GM23248 (cell line): ENCODE measurements around the gene AMPD3. TPM values are rescaled to one million over a fixed set of nuclear protein-coding genes. Genes with fewer than 3 reads are reported as not detected.

Experiments
- DNase-seq: peaks from one replicate; pipeline ENCODE4 v3.0.0-alpha.2; 2015
- H2AFZ ChIP-seq: fragments of 200-600 bp; sonication (generic); 2 replicates; pipeline ENCODE4 v1.6.1; 2016; ENCODE audit warnings: antibody characterized with exemption
- H3F3A ChIP-seq: fragments of 200-600 bp; sonication (generic); 2 replicates; pipeline ENCODE4 v1.6.1; 2016; ENCODE audit warnings: mild to moderate bottlenecking, antibody characterized with exemption, mixed run types; ENCODE audit not compliant: insufficient read depth
- H3K27ac ChIP-seq: fragments of 200-600 bp; sonication (generic); 2 replicates; pipeline ENCODE4 v1.5.1; 2016; ENCODE audit warnings: mild to moderate bottlenecking
- H3K27me3 ChIP-seq: fragments of 200-600 bp; sonication (generic); replicated peaks from 2 replicates; pipeline ENCODE4 v1.6.1; 2016; ENCODE audit warnings: mild to moderate bottlenecking; ENCODE audit not compliant: insufficient read depth
- H3K36me3 ChIP-seq: fragments of 200-600 bp; sonication (generic); 2 replicates; pipeline ENCODE4 v1.6.1; 2016; ENCODE audit warnings: low read depth, mild to moderate bottlenecking
- H3K4me1 ChIP-seq: fragments of 200-600 bp; sonication (generic); 2 replicates; pipeline ENCODE4 v1.6.1; 2016; ENCODE audit warnings: mild to moderate bottlenecking; ENCODE audit not compliant: insufficient read depth
- H3K4me2 ChIP-seq: fragments of 200-600 bp; sonication (generic); one replicate; pipeline ENCODE4 v1.6.1; 2016; ENCODE audit warnings: mild to moderate bottlenecking; ENCODE audit not compliant: unreplicated experiment
- H3K4me3 ChIP-seq: fragments of 200-600 bp; sonication (generic); 2 replicates; pipeline ENCODE4 v1.5.1; 2016; ENCODE audit warnings: mild to moderate bottlenecking
- H3K79me2 ChIP-seq: fragments of 200-600 bp; sonication (generic); 2 replicates; pipeline ENCODE4 v1.6.1; 2016; ENCODE audit warnings: mild to moderate bottlenecking; ENCODE audit not compliant: insufficient read depth
- H3K9ac ChIP-seq: fragments of 200-600 bp; sonication (generic); 2 replicates; pipeline ENCODE4 v1.6.1; 2016; ENCODE audit warnings: mild to moderate bottlenecking
- H3K9me2 ChIP-seq: fragments of 200-600 bp; sonication (generic); 2 replicates; pipeline ENCODE4 v1.6.1; 2016; ENCODE audit warnings: mixed run types, mild to moderate bottlenecking, moderate library complexity; ENCODE audit not compliant: insufficient read depth
- H3K9me3 ChIP-seq: fragments of 200-600 bp; sonication (generic); one replicate; pipeline ENCODE4 v1.6.1; 2017; ENCODE audit warnings: low read depth
- H4K20me1 ChIP-seq: fragments of 200-600 bp; sonication (generic); 2 replicates; pipeline ENCODE4 v1.6.0; 2016; ENCODE audit not compliant: insufficient read depth
- EZH2 ChIP-seq: fragments of 200-600 bp; sonication (generic); IDR thresholded peaks from 2 replicates; pipeline ENCODE4 v1.6.1; 2018; ENCODE audit warnings: antibody characterized with exemption, mild to moderate bottlenecking; ENCODE audit not compliant: insufficient read depth, poor library complexity, severe bottlenecking
- EZH2phosphoT487 ChIP-seq: fragments of 200-600 bp; sonication (generic); IDR thresholded peaks from 2 replicates; pipeline ENCODE4 v1.6.1; 2018; ENCODE audit warnings: antibody characterized with exemption, moderate library complexity, mild to moderate bottlenecking, low read depth; ENCODE audit not compliant: insufficient read depth
- WGBS, 2 experiments: methylation state at CpG; one replicate each; pipeline ENCODE4 v1.1.6; 2015 to 2017; ENCODE audit warnings: low lambda C conversion rate in 2 of 2, low coverage in 1 of 2; ENCODE audit errors: missing lambda C conversion rate in 2 of 2; 5-methylcytosine and 5-hydroxymethylcytosine counted together
- in situ Hi-C: fragments of 300-500 bp; cut with MboI; formaldehyde crosslinking; loops from 2 replicates; pipeline ENCODE4 v1.15.0; 2020
- polyA plus RNA-seq: library from polyadenylated mRNA; unstranded; fragments of >200 nt; fragmentation: Nextera tagmentation; extraction: Ambion mirVana; gene quantifications from 2 replicates; pipeline ENCODE4 v1.2.1, GENCODE V29; 2016
- total RNA-seq: library from RNA; depleted of rRNA; stranded (reverse); fragments of >200 nt; shearing (Covaris generic); gene quantifications from 2 replicates; pipeline ENCODE4 v1.2.3, GENCODE V29; 2014

Gene AMPD3
- total and polyA plus RNA-seq, 2 experiments from 2014 or later, result 3.3 to 4.9 TPM

GRCh38 chr11:10459029-10459970 is 4.2 kb downstream of the AMPD3 start:
- Histone ChIP-seq H3K4me3 (no peak overlapping the region), H3K4me2 (no peak overlapping the region), H3K36me3 (no peaks in the 10 kb centered on the region), H3K9ac (no peak overlapping the region), H3K4me1 (peaks cover 19% of the 10 kb centered on the region), H3K27me3 (no peaks in the 10 kb centered on the region), H2AFZ (no peak overlapping the region), H3K27ac (no peak overlapping the region), H3K79me2 (no peaks in the 10 kb centered on the region; the same call in 1 of the 2 replicates), H3F3A (peaks cover 9% of the 10 kb centered on the region; the same call in 1 of the 2 replicates), H4K20me1 (no peaks in the 10 kb centered on the region), H3K9me3 (no peaks in the 10 kb centered on the region), H3K9me2 (no peaks in the 10 kb centered on the region)
- in situ Hi-C loops, result no loop called here
- WGBS, 2 experiments, result 87 to 93% methylated on average over 7 of the region's 7 CpGs
- DNase-seq, result no peak
- TF ChIP-seq EZH2 (no peak), EZH2phosphoT487 (no peak)

GRCh38 chr11:10460611-10461275 is 5.7 kb downstream of the AMPD3 start:
- Histone ChIP-seq H3K9ac (no peak overlapping the region), H3K4me1 (peaks cover 8% of the 10 kb centered on the region), H3K27ac (no peak overlapping the region), H3K4me3 (no peak overlapping the region), H4K20me1 (no peaks in the 10 kb centered on the region), H3K4me2 (no peak overlapping the region), H3K36me3 (no peaks in the 10 kb centered on the region), H3K27me3 (no peaks in the 10 kb centered on the region), H3K9me2 (no peaks in the 10 kb centered on the region), H2AFZ (no peak overlapping the region), H3K9me3 (no peaks in the 10 kb centered on the region), H3K79me2 (no peaks in the 10 kb centered on the region; the same call in 1 of the 2 replicates), H3F3A (0 out of 2 replicates have a peak, but pooled peaks cover under 1% of the 10 kb centered on the region)
- in situ Hi-C loops, result no loop called here
- no peak for DNase-seq
- TF ChIP-seq EZH2phosphoT487 (no peak), EZH2 (no peak)
- 95 to 98% methylated on average over 5 of the region's 5 CpGs for WGBS, 2 experiments

GRCh38 chr11:10461276-10461790 is 6.3 kb downstream of the AMPD3 start:
- H3K9ac ChIP-seq, result no peak overlapping the region

GRCh38 chr11:10462746-10463300 is 7.8 kb downstream of the AMPD3 start:
- no peak for DNase-seq
- in situ Hi-C loops, result no loop called here
- Histone ChIP-seq H4K20me1 (no peaks in the 10 kb centered on the region), H3K4me1 (no peaks in the 10 kb centered on the region), H3K27me3 (no peaks in the 10 kb centered on the region), H2AFZ (no peak overlapping the region), H3F3A (no peaks in the 10 kb centered on the region), H3K4me3 (no peak overlapping the region), H3K4me2 (no peak overlapping the region), H3K27ac (no peak overlapping the region), H3K9me3 (no peaks in the 10 kb centered on the region), H3K36me3 (no peaks in the 10 kb centered on the region), H3K9me2 (no peaks in the 10 kb centered on the region), H3K79me2 (no peaks in the 10 kb centered on the region), H3K9ac (no peak overlapping the region)
- TF ChIP-seq EZH2 (no peak), EZH2phosphoT487 (no peak)
- WGBS, 2 experiments, result 96 to 98% methylated on average over 5 of the region's 5 CpGs

More at GRCh38 chr11:10461276-10461790, 6.3 kb downstream of the AMPD3 start:
- 98 to 99% methylated on average over 9 of the region's 9 CpGs for WGBS, 2 experiments
- TF ChIP-seq EZH2 (no peak), EZH2phosphoT487 (no peak)
- no peaks in the 10 kb centered on the region for H3K9me3 ChIP-seq
- H3K4me3 ChIP-seq, result no peak overlapping the region
- H3K27me3 ChIP-seq, result no peaks in the 10 kb centered on the region
- no peaks in the 10 kb centered on the region for H4K20me1 ChIP-seq
- no peak overlapping the region for H3K27ac ChIP-seq
- H3F3A ChIP-seq, result no peaks in the 10 kb centered on the region
- DNase-seq, result no peak
- H3K4me2 ChIP-seq, result no peak overlapping the region
- no peaks in the 10 kb centered on the region for H3K9me2 ChIP-seq
- peaks cover 2% of the 10 kb centered on the region; the same call in 1 of the 2 replicates for H3K4me1 ChIP-seq
- H3K36me3 ChIP-seq, result no peaks in the 10 kb centered on the region
- H2AFZ ChIP-seq, result no peak overlapping the region
- in situ Hi-C loops, result no loop called here
- no peaks in the 10 kb centered on the region; the same call in 1 of the 2 replicates for H3K79me2 ChIP-seq
